Heart right ventricle (tissue), 16 donors: ENCODE data around the gene TTC17. TPM values are rescaled to one million over a fixed set of nuclear protein-coding genes. Genes with fewer than 3 reads are reported as not detected.
A peak's percentile ranks its signal among the peaks of the same experiment; 100 is the strongest.

ENCODE experiments used
- ATAC-seq, 8 donors: fragments of 200-7000 bp; cut with Tn5 transposase; one replicate each; pipeline ENCODE4 v1.9.1; 2020; ENCODE audit warnings: mild to moderate bottlenecking in 8 of 8, moderate library complexity in 8 of 8, moderate number of reproducible peaks in 1 of 8
- DNase-seq, 2 donors: peaks; one replicate each; pipeline ENCODE4 v3.0.0-alpha.2; 2020
- H3K27ac ChIP-seq, 10 donors: fragments of 200-600 bp; sonication (generic) in 2 of 10; one replicate each; pipeline versions ENCODE4 v1.5.0 to v1.8.0; 2020 to 2022; ENCODE audit warnings: mild to moderate bottlenecking in 3 of 10
- H3K27me3 ChIP-seq, 7 donors: fragments of 200-600 bp; one replicate each; pipeline ENCODE4 v1.8.0; 2021 to 2022; ENCODE audit warnings: mild to moderate bottlenecking in 2 of 7
- H3K36me3 ChIP-seq, 9 donors: fragments of 200-600 bp; sonication (generic) in 1 of 9; one replicate each; pipeline versions ENCODE4 v1.5.0 to v1.8.0; 2020 to 2022; ENCODE audit warnings: mild to moderate bottlenecking in 2 of 9
- H3K4me1 ChIP-seq, 9 donors: fragments of 200-600 bp; sonication (generic) in 1 of 9; one replicate each; pipeline versions ENCODE4 v1.5.0 to v1.8.0; 2020 to 2022; ENCODE audit warnings: mild to moderate bottlenecking in 4 of 9
- H3K4me3 ChIP-seq, 10 donors: fragments of 200-600 bp; sonication (generic) in 2 of 10; one replicate each; pipeline versions ENCODE4 v1.5.0 to v1.8.0; 2020 to 2022; ENCODE audit warnings: mild to moderate bottlenecking in 7 of 10, moderate library complexity in 2 of 10
- H3K9me3 ChIP-seq, 11 donors: fragments of 200-600 bp in 10 of 11; sonication (generic) in 2 of 11; one replicate each; pipeline versions ENCODE4 v1.5.0 to v1.8.0; 2013 to 2022; ENCODE audit warnings: mild to moderate bottlenecking in 2 of 11, control low read depth in 1 of 11, moderate library complexity in 1 of 11
- WGBS, 2 donors: extraction: QIAGEN DNeasy Blood & Tissue Kit; methylation state at CpG; one replicate each; pipeline ENCODE4 v1.1.7; 2013; ENCODE audit warnings: inconsistent platforms in 1 of 2; 5-methylcytosine and 5-hydroxymethylcytosine counted together
- intact Hi-C, 10 donors: fragments of 100-400 bp; cut with DNase I; formaldehyde crosslinking; loops; one replicate each; pipeline versions ENCODE4 v1.11.1 to v1.14.2; 2022
- polyA plus RNA-seq, 2 donors: library from polyadenylated mRNA; stranded (reverse); fragments of 200-250 nt; gene quantifications; one replicate each; pipeline ENCODE4 v1.2.3, GENCODE V29; 2013
- total RNA-seq, 10 donors: library from RNA; stranded (reverse); fragmentation: NEBNext Ultra II Directional in 3 of 10; extraction: Animal tissue kit (Norgen Biotek cat#: 25700) in 3 of 10; gene quantifications; one replicate each; pipeline versions ENCODE4 v1.2.1 to v1.2.4, GENCODE V29; 2021 to 2023
- TF ChIP-seq, protein P1 (sequence below), 9 donors: fragments of 200-600 bp; sonication (generic) in 2 of 9; IDR thresholded peaks; one replicate each; pipeline versions ENCODE4 v1.5.0 to v1.8.0; 2021 to 2022; ENCODE audit warnings: antibody characterized with exemption in 9 of 9, mild to moderate bottlenecking in 5 of 9, moderate library complexity in 1 of 9
- donor health status: Arrhythmogenic right ventricular cardiomyopathy.
- donor health status: ischemic (EF 13 %, LVEDD 7.1; RV severe dilation, severe dysfunction).
- donor health status: healthy with polysubstance abuse.
- donor health status: DM: no; HTN: yes; CAD: no.
- donor health status: DM: no; HTN: no; CAD: no.
- donor health status: ischemic (EF 25% LVEDD 6.9; RV normal size, moderate dysfunction).
- donor health status: ischemic (EF 25% LVEDD 5.7; RV mildly dilated, moderate dysfunction).
- donor health status: healthy.
- donor health status: DM: yes; HTN: yes; CAD: no.
- donor health status: Ischemic cardiomyopathy.
- donor health status: ischemic (EF 35%, LVEDD 5.7; RV mildly dilated, moderate dysfunction).
- donor health status: nonischemic (EF 11% LVEDD 7.7; RV severe dilation, severe dysfunction).
- donor health status: DM: yes; HTN: yes; CAD: no.
- donor health status: PGD.
- donor health status: ischemic (EF 29% LVEDD 5.4; RV normal size, mild dysfunction).
- donor health status: nonischemic (EF 23%, LVEDD 6.1; RV moderate dilation, normal function).

The TTC17 gene
- total and polyA plus RNA-seq, 12 donors = 20.4 to 42.1 (median 29.8) TPM

DNA sequence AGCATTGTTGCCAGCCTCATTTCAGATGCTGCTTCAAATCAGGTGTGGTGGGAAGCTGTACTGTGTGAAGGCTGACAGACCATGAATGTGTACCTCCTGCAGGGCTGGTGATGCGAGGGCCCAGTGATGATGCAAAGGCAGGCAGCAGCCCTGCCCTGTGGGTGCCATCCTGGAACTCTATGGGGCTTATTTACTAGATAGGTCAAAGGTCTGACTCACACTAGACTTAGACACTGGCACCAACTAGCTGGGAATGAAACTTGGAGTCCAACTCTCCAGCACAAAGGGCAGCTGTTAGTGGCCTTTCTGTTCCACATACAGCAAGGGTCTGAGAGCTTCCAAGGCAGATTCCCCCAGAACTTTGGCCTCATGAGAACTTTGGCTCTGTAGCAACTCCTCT lies 138.4 kb downstream of the TTC17 start:
- Histone ChIP-seq H3K27me3 (no peaks in the 10 kb centered on the region), H3K36me3 (peaks cover 0 to 39% (median 15%) of the 10 kb centered on the region in 9 donors), H3K4me1 (no peaks in the 10 kb centered on the region), H3K4me3 (no peak overlapping the region), H3K27ac (no peak overlapping the region), H3K9me3 (peaks cover 0 to 6% (median 0%) of the 10 kb centered on the region in 11 donors)
- TF ChIP-seq, protein P1, sequence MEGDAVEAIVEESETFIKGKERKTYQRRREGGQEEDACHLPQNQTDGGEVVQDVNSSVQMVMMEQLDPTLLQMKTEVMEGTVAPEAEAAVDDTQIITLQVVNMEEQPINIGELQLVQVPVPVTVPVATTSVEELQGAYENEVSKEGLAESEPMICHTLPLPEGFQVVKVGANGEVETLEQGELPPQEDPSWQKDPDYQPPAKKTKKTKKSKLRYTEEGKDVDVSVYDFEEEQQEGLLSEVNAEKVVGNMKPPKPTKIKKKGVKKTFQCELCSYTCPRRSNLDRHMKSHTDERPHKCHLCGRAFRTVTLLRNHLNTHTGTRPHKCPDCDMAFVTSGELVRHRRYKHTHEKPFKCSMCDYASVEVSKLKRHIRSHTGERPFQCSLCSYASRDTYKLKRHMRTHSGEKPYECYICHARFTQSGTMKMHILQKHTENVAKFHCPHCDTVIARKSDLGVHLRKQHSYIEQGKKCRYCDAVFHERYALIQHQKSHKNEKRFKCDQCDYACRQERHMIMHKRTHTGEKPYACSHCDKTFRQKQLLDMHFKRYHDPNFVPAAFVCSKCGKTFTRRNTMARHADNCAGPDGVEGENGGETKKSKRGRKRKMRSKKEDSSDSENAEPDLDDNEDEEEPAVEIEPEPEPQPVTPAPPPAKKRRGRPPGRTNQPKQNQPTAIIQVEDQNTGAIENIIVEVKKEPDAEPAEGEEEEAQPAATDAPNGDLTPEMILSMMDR (IDR thresholded peaks at IDR 0.05) = no peak
- no peak for DNase-seq
- 93 to 94% methylated on average over 1 of the region's 1 CpG for WGBS, 2 donors
- intact Hi-C loops = no loop called here
- ATAC-seq = no peak

DNA sequence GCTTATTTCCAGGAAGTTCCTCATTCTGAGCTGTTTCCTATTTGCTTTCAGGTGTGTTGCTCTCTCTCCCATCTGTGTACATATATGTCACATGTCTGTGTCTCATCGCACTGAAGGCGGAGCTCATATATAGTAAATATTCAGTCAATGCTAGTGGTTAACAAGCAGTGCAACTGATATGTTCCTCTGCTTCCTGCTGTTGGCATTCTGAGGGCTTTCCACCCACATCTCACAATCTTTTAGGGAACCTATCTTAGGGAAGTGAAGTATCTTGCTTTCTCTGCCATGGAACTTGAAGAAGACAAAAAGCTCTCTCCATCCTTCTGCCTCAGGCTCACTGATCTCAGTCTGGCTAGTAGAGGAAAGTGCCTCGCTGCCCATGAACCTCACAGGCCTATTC lies 139.8 kb downstream of the TTC17 start:
- 91 to 94% methylated on average over 3 of the region's 3 CpGs for WGBS, 2 donors
- ATAC-seq = no peak
- Histone ChIP-seq H3K4me1 (no peaks in the 10 kb centered on the region), H3K27me3 (peaks cover 0 to 4% (median 0%) of the 10 kb centered on the region in 7 donors), H3K4me3 (no peak overlapping the region), H3K36me3 (peaks cover 0 to 25% (median 1%) of the 10 kb centered on the region in 9 donors), H3K9me3 (peaks cover 0 to 6% (median 0%) of the 10 kb centered on the region in 11 donors), H3K27ac (no peak overlapping the region)
- intact Hi-C loops = no loop called here
- TF ChIP-seq, protein P1 (IDR thresholded peaks at IDR 0.05) = no peak
- DNase-seq = no peak

DNA sequence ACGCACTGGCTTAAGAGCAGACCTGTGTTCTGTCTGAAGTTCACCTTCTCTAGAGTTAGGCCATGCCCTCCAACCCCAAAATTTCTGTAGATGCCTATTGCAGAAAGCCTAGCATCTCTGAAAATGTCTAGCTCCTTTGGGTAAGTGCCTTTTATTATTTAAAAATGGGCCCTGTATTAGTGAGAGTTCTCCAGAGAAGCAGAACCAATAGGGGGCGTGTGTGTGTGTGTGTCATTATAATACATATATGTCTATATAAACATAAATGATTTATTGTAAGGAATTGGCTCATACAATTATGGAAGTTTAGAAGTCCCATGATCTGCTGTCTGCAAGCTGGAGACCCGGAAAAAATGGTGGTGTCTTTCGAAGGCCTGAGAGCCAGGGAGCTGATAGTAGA lies 144.7 kb downstream of the TTC17 start:
- DNase-seq (no peak), ATAC-seq (no peak)
- peaks cover 0 to 5% (median 0%) of the 10 kb centered on the region in 9 donors for H3K4me1 ChIP-seq
- H3K27ac ChIP-seq = no peak overlapping the region
- intact Hi-C loops = loop anchor here in 3 of 10 donors (10.0 kb wide), 3 partner anchors 59 to 351 kb away; no protein-coding TSS in a partner anchor
- no peaks in the 10 kb centered on the region for H3K36me3 ChIP-seq
- TF ChIP-seq, protein P1 (IDR thresholded peaks at IDR 0.05) = no peak
- peaks cover 0 to 4% (median 0%) of the 10 kb centered on the region in 7 donors for H3K27me3 ChIP-seq
- WGBS, 2 donors = 79% methylated on average over 4 of the region's 4 CpGs
- peaks cover 0 to 6% (median 0%) of the 10 kb centered on the region in 11 donors for H3K9me3 ChIP-seq
- no peak overlapping the region for H3K4me3 ChIP-seq

DNA sequence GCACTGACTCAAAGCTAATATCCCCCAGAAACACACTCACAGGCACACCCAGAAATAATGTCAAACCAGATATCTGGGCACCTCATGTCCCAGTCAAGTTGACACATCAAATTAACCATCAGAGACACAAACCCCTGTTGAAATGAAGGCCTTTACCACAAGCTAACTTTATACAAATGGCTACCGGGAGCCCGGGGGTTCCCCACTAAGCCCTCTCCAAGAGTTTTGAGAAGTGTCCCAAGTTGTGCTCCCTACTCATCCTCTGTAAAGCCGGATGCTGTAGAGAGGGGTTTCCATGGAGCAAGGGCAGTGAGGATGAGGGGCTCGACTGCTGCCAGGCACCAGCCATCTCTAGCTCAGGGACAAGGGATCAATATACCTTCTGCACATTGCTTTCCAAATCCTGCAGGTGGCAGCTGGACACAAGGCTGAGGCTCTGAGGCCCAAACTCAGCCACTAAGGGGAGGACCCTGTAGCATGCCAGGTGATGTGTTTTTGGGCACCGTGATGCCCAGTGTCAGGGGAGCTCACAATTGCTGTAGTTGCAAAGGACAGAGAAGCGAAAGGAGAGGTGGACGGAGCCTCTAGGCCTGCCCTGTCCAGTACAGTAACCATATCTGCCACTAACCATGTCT lies 145.7 kb downstream of the TTC17 start:
- DNase-seq (no peak), ATAC-seq (peak in 4 of 8 donors; percentile 44 to 63 (median 58))
- no peak overlapping the region for H3K27ac ChIP-seq
- H3K4me1 ChIP-seq = peaks cover 0 to 8% (median 0%) of the 10 kb centered on the region in 9 donors
- H3K9me3 ChIP-seq = peaks cover 0 to 6% (median 0%) of the 10 kb centered on the region in 11 donors
- intact Hi-C loops = loop anchor here in 3 of 10 donors (10.0 kb wide), 3 partner anchors 60 to 350 kb away; no protein-coding TSS in a partner anchor
- no peak overlapping the region for H3K4me3 ChIP-seq
- no peaks in the 10 kb centered on the region for H3K36me3 ChIP-seq
- TF ChIP-seq, protein P1 (IDR thresholded peaks at IDR 0.05) = peak in 7 of 9 donors; percentile 12 to 51 (median 37)
- peaks cover 0 to 4% (median 0%) of the 10 kb centered on the region in 7 donors for H3K27me3 ChIP-seq
- 69 to 76% methylated on average over 7 of the region's 7 CpGs for WGBS, 2 donors
